ENCODE measurements around the gene ALOX5.
"Not testable (repeated sequence)": the region's sequence is repeated elsewhere in the genome, so short reads cannot be mapped to it uniquely, and the experiment has no call there.

The ALOX5 gene

GRCh38 chr10:45471059-45471458, 97.0 kb downstream of the ALOX5 start:
- Histone ChIP-seq H3K9ac (no peak overlapping the region), H3K27ac (no peak overlapping the region)

GRCh38 chr10:45471531-45472310, 97.7 kb downstream of the ALOX5 start:
- no peak overlapping the region for H3K27ac ChIP-seq
- no peaks in the 10 kb centered on the region for H3K36me3 ChIP-seq (ENCODE audit: control insufficient read depth, insufficient read depth, low read length)
- no peak overlapping the region for H3K4me2 ChIP-seq (ENCODE audit: low read length)
- no peak for TF ChIP-seq CTCF (IDR thresholded peaks at IDR 0.05)
- no peak overlapping the region for H3K9ac ChIP-seq
- no peak overlapping the region for H2AFZ ChIP-seq
- H3K4me1 ChIP-seq = peaks cover 16% of the 10 kb centered on the region
- no peak overlapping the region for H3K4me3 ChIP-seq (ENCODE audit: low read depth, low read length)
- no peaks in the 10 kb centered on the region for H3K9me3 ChIP-seq (ENCODE audit: control insufficient read depth, low read length)
- no peaks in the 10 kb centered on the region for H3K27me3 ChIP-seq (ENCODE audit: control insufficient read depth, insufficient read depth, low read length)
- H3K79me2 ChIP-seq = peaks cover 21% of the 10 kb centered on the region

More at GRCh38 chr10:45471059-45471458, 97.0 kb downstream of the ALOX5 start:
- Histone ChIP-seq H3K36me3 (ENCODE audit: control insufficient read depth, insufficient read depth, low read length) (no peaks in the 10 kb centered on the region), H2AFZ (no peak overlapping the region), H3K4me2 (ENCODE audit: low read length) (no peak overlapping the region), H3K9me3 (ENCODE audit: control insufficient read depth, low read length) (no peaks in the 10 kb centered on the region), H3K79me2 (peaks cover 19% of the 10 kb centered on the region), H3K4me1 (peaks cover 16% of the 10 kb centered on the region), H3K27me3 (ENCODE audit: control insufficient read depth, insufficient read depth, low read length) (no peaks in the 10 kb centered on the region), H3K4me3 (ENCODE audit: low read depth, low read length) (no peak overlapping the region)
- no peak for TF ChIP-seq CTCF (IDR thresholded peaks at IDR 0.05)

GRCh38 chr10:45473126-45473525, 99.1 kb downstream of the ALOX5 start:
- no peaks in the 10 kb centered on the region for H3K27me3 ChIP-seq (ENCODE audit: control insufficient read depth, insufficient read depth, low read length)
- H3K9ac ChIP-seq = no peak overlapping the region
- peaks cover 25% of the 10 kb centered on the region for H3K79me2 ChIP-seq
- no peaks in the 10 kb centered on the region for H3K36me3 ChIP-seq (ENCODE audit: control insufficient read depth, insufficient read depth, low read length)
- no peak overlapping the region for H3K27ac ChIP-seq
- no peak overlapping the region for H3K4me3 ChIP-seq (ENCODE audit: low read depth, low read length)
- H3K9me3 ChIP-seq (ENCODE audit: control insufficient read depth, low read length) = no peaks in the 10 kb centered on the region
- H2AFZ ChIP-seq = no peak overlapping the region
- H3K4me1 ChIP-seq = peaks cover 16% of the 10 kb centered on the region
- TF ChIP-seq CTCF (IDR thresholded peaks at IDR 0.05) = no peak
- no peak overlapping the region for H3K4me2 ChIP-seq (ENCODE audit: low read length)

GRCh38 chr10:45476559-45476958, 102.5 kb downstream of the ALOX5 start:
- Histone ChIP-seq H3K4me1 (no peaks in the 10 kb centered on the region), H3K36me3 (ENCODE audit: control insufficient read depth, insufficient read depth, low read length) (no peaks in the 10 kb centered on the region)
- TF ChIP-seq CTCF (IDR thresholded peaks at IDR 0.05) = no peak

GRCh38 chr10:45480294-45480693, 106.3 kb downstream of the ALOX5 start:
- Histone ChIP-seq H3K27me3 (ENCODE audit: control insufficient read depth, insufficient read depth, low read length) (no peaks in the 10 kb centered on the region), H3K9ac (no peak overlapping the region), H3K9me3 (ENCODE audit: control insufficient read depth, low read length) (no peaks in the 10 kb centered on the region), H3K4me1 (no peaks in the 10 kb centered on the region), H3K4me2 (ENCODE audit: low read length) (no peak overlapping the region), H2AFZ (no peak overlapping the region), H3K79me2 (peaks cover 16% of the 10 kb centered on the region), H3K27ac (no peak overlapping the region), H3K36me3 (ENCODE audit: control insufficient read depth, insufficient read depth, low read length) (no peaks in the 10 kb centered on the region), H3K4me3 (ENCODE audit: low read depth, low read length) (no peak overlapping the region)
- TF ChIP-seq CTCF (IDR thresholded peaks at IDR 0.05) = no peak

More at GRCh38 chr10:45476559-45476958, 102.5 kb downstream of the ALOX5 start:
- H3K4me2 ChIP-seq (ENCODE audit: low read length) = no peak overlapping the region
- H3K9ac ChIP-seq = no peak overlapping the region
- H3K79me2 ChIP-seq = peaks cover 23% of the 10 kb centered on the region
- H3K27me3 ChIP-seq (ENCODE audit: control insufficient read depth, insufficient read depth, low read length) = no peaks in the 10 kb centered on the region
- H3K9me3 ChIP-seq (ENCODE audit: control insufficient read depth, low read length) = no peaks in the 10 kb centered on the region
- H3K27ac ChIP-seq = no peak overlapping the region
- H3K4me3 ChIP-seq (ENCODE audit: low read depth, low read length) = no peak overlapping the region
- no peak overlapping the region for H2AFZ ChIP-seq

- H3K9me3 ChIP-seq (ENCODE audit: control insufficient read depth, low read length); H2AFZ ChIP-seq; H3K36me3 ChIP-seq (ENCODE audit: control insufficient read depth, insufficient read depth, low read length); H3K27ac ChIP-seq; H3K9ac ChIP-seq; H3K4me1 ChIP-seq; H3K4me2 ChIP-seq (ENCODE audit: low read length); H3K4me3 ChIP-seq (ENCODE audit: low read depth, low read length); H3K27me3 ChIP-seq (ENCODE audit: control insufficient read depth, insufficient read depth, low read length): not testable (repeated sequence)
- H3K79me2 ChIP-seq = peaks cover 13% of the 10 kb centered on the region
These were observed 107.1 kb downstream of the ALOX5 start for GRCh38 chr10:45481100-45481499.
